ENCODE data around the gene EPC1.

- TF ChIP-seq EZH2 (IDR thresholded peaks at IDR 0.05) (no peak), CTCF (IDR thresholded peaks at IDR 0.05) (no peak)
Measured at GRCh38 chr10:32225976-32226375, 121.0 kb downstream of the EPC1 start.

Data from neural progenitor cell (in vitro differentiated cells).